ENCODE measurements around the gene DEPDC5. TPM values are rescaled to one million over a fixed set of nuclear protein-coding genes. Genes with fewer than 3 reads are reported as not detected.

Gene DEPDC5
- total RNA-seq, 1 donor from 2014 or later: 16.7 TPM

GRCh38 chr22:31909977-31910376 lies 156.2 kb downstream of the DEPDC5 start:
- intact Hi-C loops (cut with micrococcal nuclease): no loop called here
- DNase-seq: no peak
- ATAC-seq: no peak

GRCh38 chr22:31911565-31912406 lies 158.0 kb downstream of the DEPDC5 start:
- intact Hi-C loops (cut with micrococcal nuclease): no loop called here

GRCh38 chr22:31912407-31912743 lies 158.6 kb downstream of the DEPDC5 start:
- DNase-seq: no peak
- intact Hi-C loops (cut with micrococcal nuclease): no loop called here
- no peak for ATAC-seq

More at GRCh38 chr22:31911565-31912406, 158.0 kb downstream of the DEPDC5 start:
- DNase-seq (no peak), ATAC-seq (no peak)

GRCh38 chr22:31915586-31915985 lies 161.8 kb downstream of the DEPDC5 start:
- ATAC-seq (no peak), DNase-seq (no peak)
- intact Hi-C loops (cut with micrococcal nuclease): no loop called here

GRCh38 chr22:31917227-31917921 lies 163.6 kb downstream of the DEPDC5 start:
- intact Hi-C loops (cut with micrococcal nuclease): no loop called here
- ATAC-seq: peak; percentile 52
- no peak for DNase-seq

- intact Hi-C loops (cut with micrococcal nuclease): no loop called here
- ATAC-seq (no peak), DNase-seq (no peak)
Measured at GRCh38 chr22:31919730-31920129, 165.9 kb downstream of the DEPDC5 start.

- DNase-seq (no peak), ATAC-seq (no peak)
- intact Hi-C loops (cut with micrococcal nuclease): no loop called here
Measured at GRCh38 chr22:31920306-31920705, 166.5 kb downstream of the DEPDC5 start.

- no peak for ATAC-seq
- DNase-seq: no peak
- intact Hi-C loops (cut with micrococcal nuclease): no loop called here
Measured at GRCh38 chr22:31921106-31921505, 167.3 kb downstream of the DEPDC5 start.

GRCh38 chr22:31922534-31922933 lies 168.7 kb downstream of the DEPDC5 start:
- DNase-seq (no peak), ATAC-seq (no peak)
- intact Hi-C loops (cut with micrococcal nuclease): no loop called here

- no peak for DNase-seq
Measured at GRCh38 chr22:31923136-31923535, 169.3 kb downstream of the DEPDC5 start.

GRCh38 chr22:31923747-31924146 lies 169.9 kb downstream of the DEPDC5 start:
- ATAC-seq (no peak), DNase-seq (no peak)
- intact Hi-C loops (cut with micrococcal nuclease): no loop called here

More at GRCh38 chr22:31923136-31923535, 169.3 kb downstream of the DEPDC5 start:
- intact Hi-C loops (cut with micrococcal nuclease): no loop called here
- peak; percentile 68 for ATAC-seq

- DNase-seq: no peak
- no peak for ATAC-seq
- intact Hi-C loops (cut with micrococcal nuclease): no loop called here
Measured at GRCh38 chr22:31925056-31925455, 171.2 kb downstream of the DEPDC5 start.

- ATAC-seq: no peak
Measured at GRCh38 chr22:31926024-31926423, 172.2 kb downstream of the DEPDC5 start.

GRCh38 chr22:31926969-31927368 lies 173.2 kb downstream of the DEPDC5 start:
- no peak for ATAC-seq
- intact Hi-C loops (cut with micrococcal nuclease): no loop called here
- no peak for DNase-seq

More at GRCh38 chr22:31926024-31926423, 172.2 kb downstream of the DEPDC5 start:
- intact Hi-C loops (cut with micrococcal nuclease): no loop called here
- no peak for DNase-seq

- DNase-seq (no peak), ATAC-seq (no peak)
- intact Hi-C loops (cut with micrococcal nuclease): no loop called here
Measured at GRCh38 chr22:31927562-31927961, 173.7 kb downstream of the DEPDC5 start.

GRCh38 chr22:31929167-31929930 lies 175.5 kb downstream of the DEPDC5 start:
- DNase-seq (peak; percentile 55), ATAC-seq (peak; percentile 86)
- intact Hi-C loops (cut with micrococcal nuclease): no loop called here

- intact Hi-C loops (cut with micrococcal nuclease): no loop called here
- DNase-seq (peak; percentile 15), ATAC-seq (peak; percentile 28)
Measured at GRCh38 chr22:31932863-31933262, 179.0 kb downstream of the DEPDC5 start.

- DNase-seq: no peak
- ATAC-seq: no peak
- intact Hi-C loops (cut with micrococcal nuclease): no loop called here
Measured at GRCh38 chr22:31933406-31933805, 179.6 kb downstream of the DEPDC5 start.

- DNase-seq (no peak), ATAC-seq (no peak)
- intact Hi-C loops (cut with micrococcal nuclease): no loop called here
Measured at GRCh38 chr22:31933816-31934482, 180.1 kb downstream of the DEPDC5 start.

Data from left ventricle myocardium superior (tissue), 1 donor.